ENCODE results near the gene TOR1AIP1.

TOR1AIP1 gene

DNA sequence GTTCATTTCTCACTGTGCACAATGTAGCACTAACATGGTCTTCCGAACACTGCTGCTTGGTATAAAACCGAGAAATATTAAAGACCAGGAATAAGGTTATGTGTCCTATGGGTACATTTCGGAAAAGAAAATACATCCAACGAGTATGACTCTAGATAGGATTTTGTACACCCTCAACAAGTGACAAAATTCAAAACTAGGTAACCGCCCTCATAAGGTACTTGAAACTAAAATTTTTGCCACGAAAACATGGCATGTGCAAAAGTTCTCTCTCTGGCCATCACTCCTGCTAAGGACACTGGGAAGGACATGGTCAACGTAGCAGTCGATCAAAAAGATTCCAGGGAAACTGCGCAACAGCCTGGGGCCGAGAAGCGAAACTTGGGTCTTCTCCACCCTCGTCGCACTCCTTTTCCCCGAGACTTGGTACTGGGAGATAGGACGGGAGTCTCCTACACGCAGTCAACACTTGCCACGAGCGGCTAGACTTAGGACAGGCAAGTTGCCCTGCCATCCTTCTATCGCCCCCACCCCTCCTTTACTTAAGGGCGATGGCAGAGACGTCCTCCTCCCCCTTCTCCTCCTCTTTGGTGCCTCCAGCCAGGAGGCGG, 338 bp upstream of the TOR1AIP1 start:
- no peak for DNase-seq

DNA sequence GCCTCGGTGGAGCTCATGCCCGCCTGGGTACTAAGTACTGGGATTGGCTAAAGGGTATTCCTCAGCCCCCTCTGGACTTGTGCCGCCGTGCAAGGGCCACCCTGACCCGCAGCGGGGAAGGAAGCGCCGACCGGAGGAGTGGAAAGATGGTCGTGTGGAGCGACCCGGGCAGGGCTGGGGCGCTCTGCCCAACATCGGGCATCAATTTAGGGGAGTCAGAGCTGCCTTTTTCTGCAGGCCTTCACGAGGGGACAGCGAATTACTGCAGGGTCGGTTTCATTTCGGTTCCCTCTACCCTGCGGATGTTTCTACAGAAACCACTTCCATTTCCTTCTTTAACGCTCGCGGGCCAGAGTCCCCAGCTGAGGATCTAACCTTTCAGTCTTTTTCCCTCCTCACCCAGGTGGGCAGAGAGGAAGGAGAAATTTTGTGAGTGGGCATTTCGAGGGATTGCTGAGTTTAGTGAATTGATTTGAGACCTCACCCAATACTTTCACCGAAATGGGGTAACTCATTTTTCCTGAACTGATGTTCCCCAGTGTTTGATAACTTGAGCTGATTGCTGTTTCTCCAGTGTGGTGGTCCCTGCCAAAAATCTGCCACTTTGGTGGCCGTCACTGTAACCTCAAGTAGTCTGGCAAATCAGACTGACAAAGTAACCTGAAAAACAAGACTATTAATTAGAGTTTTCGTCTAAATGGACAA, 1.1 kb downstream of the TOR1AIP1 start:
- DNase-seq, result no peak

DNA sequence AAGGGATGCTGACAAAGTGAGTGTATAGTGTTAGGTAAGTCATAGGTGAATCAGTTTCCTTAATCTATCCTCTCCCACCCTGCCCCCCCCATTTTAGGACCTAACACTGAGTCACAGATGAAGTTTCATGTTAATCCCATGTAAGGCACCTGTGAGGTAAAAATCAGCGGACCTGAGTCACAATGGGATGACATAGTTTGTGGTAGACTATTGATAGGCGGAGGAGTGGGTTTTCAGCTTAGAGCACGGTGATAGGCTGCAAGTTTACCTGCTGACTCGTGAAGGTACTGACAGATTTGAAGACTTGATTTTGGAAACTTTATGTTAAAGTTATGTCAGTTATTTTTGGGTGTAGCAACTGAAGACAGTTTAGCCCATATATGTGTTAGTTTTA, 1.7 kb downstream of the TOR1AIP1 start:
- DNase-seq, result peak; percentile 43

DNA sequence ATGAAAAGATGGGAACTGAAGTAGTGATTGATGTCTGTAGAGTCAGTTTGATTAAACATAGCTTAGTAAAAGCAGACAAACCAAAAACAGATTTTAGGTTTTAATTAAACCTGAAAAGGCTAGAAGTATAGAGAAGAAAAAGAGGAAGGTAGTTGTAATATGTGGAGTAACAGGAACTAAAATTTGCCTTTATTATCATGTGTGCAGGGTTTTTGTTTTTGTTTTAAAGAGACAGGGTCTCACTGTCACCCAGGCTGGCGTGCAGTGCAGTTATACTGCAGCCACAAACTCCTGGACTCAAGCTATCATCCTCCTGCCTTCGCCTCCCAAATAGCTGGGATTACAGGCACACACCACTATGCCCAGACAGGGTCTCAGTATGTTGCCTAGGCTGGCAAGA, 6.0 kb downstream of the TOR1AIP1 start:
- DNase-seq, result no peak

DNA sequence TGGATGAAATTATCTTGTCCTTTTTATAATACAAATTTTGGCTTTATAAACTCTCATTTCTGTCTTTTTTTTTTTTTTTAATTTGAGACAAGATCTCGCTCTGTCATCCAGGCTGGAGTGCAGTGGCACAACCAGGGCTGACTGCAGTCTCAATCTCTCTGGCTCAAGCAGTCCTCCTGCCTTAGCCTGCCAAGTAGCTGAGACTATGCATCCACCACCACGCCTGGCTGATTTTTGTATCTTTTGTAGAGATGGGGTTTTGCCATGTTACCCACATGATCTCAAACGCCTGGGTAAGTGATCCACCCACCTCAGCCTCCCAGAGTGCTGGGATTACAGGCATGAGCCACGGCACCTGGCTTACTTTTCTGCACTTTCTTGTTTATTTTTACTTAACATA, 7.5 kb downstream of the TOR1AIP1 start:
- DNase-seq, result no peak

DNA sequence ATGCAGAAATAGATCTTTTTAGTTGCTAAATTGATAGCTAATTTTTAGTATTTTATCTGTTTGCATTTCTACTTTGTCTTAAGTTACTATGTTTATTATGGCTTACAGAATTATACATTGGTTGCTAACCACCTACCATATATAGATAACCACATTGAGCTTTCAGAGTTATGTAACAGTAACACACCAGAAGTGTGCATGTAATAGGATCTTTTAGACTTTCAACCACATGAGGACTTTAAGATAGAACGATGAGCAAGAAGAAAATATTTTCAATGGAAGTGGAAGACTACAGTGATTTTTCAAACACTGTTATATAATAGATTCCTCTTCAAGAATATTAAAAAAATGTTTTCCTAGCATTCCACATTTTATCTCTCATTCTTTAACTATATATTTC, 28.8 kb downstream of the TOR1AIP1 start:
- no peak for DNase-seq

DNA sequence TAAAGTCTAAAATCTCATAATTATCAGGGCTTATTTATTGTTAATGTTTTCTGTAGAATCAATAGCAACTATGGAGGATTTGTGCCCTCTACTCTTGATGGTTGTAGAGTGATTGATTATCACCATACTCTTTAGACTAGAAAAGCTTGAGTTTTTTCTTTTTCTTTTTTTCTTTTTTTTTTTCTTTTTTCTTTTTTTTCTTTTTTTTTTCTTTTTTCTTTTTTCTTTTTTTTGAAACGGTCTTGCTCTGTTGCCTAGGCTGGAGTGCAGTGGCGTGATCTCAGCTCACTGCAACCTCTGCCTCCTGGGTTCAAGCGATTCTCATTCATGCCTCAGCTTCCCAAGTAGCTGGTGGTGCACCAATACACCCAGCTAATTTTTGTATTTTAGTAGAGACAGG, 29.7 kb downstream of the TOR1AIP1 start:
- DNase-seq, result no peak

DNA sequence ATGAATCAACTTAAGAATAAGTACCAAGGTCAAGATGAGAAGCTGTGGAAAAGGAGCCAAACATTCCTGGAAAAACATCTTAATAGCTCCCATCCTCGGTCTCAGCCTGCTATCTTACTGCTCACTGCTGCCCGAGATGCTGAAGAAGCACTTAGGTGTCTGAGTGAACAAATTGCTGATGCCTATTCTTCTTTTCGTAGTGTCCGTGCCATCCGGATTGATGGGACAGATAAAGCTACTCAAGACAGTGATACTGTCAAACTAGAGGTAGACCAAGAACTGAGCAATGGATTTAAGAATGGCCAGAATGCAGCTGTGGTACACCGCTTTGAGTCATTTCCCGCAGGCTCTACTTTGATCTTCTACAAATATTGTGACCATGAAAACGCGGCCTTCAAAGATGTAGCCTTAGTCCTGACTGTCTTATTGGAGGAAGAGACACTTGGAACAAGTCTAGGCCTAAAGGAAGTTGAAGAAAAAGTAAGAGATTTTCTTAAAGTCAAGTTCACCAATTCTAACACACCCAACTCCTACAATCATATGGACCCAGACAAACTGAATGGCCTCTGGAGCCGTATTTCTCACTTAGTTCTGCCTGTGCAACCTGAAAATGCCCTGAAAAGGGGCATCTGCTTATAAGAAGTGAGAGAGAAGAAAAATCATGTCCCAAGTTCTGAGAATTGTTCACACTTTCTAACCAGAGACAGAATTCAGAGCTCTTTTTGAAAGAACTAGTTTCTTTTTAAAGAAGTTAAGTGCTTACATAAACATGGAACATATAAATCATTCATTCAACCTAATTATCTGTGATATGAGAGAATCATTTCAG, 35.7 kb downstream of the TOR1AIP1 start:
- DNase-seq, result no peak

DNA sequence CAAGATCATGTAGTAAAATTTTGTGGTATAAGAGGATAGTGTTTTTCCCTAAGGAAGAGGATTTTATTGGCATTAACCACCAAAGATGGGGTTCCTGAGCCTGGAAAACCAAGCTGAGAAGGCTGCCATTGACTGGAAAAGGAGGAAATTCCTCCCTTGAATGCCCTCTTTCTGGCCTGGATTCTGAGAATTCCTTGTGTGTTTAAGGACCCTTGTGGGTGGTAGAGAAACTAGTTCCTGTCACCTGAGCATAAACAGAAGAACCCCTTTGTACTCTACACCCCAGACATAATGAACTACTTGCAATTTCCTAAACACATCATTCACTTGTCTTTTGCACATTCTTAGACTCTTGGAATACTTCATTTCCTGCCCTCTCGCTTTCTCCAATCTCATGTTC, 39.4 kb downstream of the TOR1AIP1 start:
- DNase-seq, result no peak

DNA sequence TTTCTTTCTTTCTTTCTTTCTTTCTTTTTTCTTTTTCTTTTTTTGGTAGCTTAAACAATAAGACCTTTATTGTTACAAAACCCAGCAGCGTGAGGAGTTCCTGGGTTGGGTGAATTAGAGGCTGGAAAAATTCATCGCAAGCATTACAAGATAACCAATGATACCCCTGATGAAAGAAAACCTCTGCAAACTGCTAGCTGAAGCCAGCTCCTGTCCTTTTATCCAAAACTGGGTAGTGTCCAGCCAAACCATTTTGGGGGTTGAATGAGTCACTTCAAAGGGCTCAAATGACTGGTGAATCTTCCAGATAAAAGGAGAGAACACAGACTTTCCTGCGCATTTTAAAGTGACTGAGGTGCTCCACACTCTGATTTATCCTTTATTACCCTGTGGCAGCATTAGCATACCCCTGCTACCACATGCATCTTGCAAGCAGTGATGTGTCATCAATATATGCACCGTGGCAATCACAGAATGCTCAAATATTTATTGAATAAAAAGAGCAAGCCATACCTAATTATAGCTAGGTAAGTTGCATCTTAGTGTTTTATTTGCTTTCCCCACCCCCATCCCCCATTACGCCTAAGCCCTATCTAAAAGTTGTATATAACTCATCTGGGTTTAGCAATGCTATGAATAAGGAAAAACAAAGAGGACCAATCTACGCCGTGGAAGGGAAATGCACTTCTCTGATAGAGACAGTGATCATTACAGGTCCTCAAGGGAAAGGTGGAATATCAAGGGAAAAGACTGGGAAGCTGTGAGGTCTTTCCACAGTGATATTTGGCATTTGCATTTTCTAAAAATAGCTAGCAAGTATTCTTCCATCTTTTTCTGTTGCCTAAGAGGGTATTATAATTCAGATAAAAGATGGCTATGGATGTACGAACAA, 40.1 kb downstream of the TOR1AIP1 start:
- DNase-seq, result no peak

DNA sequence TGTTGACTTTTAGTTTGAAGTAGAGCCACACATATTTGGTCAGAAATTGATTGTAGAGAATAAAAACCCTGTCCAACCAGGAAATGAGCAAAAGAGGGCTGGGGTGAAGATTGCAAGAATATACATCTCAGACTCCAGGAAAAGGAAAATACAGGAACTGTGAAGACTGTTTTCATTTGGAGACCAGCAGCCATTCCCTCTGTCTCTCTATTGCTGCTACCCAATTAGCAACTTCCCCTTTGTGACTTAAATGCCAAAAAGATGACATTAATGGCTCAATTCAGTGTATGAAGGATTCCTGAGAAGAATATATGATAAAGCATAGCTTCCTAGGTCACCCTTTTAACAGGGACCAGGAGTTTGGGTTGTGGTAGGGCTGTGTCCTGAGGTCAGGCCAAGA, 40.9 kb downstream of the TOR1AIP1 start:
- DNase-seq, result no peak

DNA sequence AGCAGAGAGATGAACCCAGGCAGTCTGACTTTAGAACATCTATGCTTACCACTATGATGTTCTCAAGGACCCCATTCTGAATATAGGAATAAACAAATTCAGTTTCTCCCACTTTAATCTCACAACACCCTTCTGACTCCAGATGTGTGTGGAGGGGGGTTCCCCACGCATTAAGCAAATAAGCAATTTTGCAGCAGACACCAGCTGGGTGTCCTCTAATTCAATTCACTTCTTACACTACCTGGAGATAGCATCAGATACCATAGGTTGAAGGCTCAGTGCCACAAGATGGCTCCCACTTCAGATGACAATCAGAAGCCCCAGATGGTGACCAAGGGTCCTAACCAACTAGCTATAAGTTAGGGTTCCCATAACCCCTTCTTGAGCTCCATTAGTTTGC, 42.2 kb downstream of the TOR1AIP1 start:
- no peak for DNase-seq

DNA sequence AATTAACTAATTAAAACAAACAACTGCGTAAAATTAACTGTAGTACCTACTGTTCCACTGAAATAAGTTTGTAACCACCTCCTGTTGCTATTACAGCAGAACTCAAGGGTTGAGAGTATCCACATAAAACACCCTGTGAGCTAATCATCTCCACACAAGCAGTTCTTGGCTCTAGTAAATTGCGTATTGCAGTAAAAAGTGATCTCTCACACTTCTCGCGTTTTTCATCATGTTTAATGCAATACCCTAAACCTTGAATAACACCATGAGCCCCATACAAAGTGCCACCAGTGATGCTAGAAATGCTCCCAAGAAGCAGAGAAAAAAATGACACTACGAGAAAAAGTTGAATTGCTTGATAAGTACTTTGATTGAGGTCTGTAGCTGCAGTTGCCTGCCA, 43.2 kb downstream of the TOR1AIP1 start:
- DNase-seq, result no peak

DNA sequence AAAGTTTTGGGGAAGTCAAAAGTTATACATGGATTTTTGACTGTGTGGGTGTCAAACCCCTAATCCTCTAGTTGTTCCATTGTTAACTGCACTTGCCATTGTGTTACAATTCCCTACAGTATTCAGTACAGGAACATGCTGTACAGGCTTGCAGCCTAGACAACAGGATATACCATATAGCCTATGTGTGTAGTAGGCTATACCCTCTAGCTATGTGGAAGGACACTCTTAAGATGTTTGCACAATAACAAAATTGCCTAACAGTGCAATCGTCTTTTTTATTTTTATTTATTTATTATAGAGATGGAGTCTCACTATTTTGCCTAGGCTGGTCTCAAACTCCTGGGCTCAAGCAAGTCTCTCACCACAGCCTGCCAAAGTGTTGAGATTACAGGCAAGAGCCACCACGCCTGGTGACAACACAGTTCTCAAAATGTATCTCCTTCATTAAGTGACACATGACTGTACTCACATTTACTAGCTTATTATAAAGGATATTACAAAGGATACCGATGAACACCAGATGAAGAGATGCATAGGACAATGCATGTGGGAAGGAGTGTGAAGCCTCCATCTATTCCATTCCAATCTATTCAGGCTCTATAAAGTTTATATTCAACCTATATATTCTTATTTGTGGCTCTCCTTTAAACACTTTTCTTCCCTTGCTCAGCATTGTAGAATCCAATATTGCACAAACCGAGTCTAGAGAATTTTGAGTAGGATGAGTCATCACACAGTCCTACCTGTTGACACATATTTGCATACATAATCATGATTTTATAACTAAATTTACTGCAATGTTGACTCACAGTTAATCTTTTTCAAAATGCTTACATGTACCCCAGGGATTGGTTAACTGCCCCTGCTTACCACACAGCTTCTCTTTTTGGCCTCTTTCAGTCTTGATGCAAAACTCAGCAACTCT, 44.1 kb downstream of the TOR1AIP1 start:
- DNase-seq, result no peak

DNA sequence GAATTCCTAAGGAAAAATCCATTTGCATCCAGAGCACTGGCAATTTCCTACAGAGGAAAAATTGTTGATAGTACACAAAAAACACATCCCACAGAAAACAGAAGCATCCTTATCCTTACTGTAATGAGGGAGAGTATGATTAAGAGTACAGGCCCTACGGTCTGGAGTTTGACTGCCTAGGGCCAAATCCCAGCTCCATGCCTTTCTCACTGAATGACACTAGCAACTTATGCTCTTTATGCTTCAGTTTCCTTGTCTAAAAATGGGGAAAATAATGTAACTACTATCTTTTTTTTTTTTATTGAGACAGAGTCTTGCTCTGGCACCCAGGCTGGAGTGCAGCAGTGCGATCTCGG, 44.7 kb downstream of the TOR1AIP1 start:
- DNase-seq, result no peak

DNA sequence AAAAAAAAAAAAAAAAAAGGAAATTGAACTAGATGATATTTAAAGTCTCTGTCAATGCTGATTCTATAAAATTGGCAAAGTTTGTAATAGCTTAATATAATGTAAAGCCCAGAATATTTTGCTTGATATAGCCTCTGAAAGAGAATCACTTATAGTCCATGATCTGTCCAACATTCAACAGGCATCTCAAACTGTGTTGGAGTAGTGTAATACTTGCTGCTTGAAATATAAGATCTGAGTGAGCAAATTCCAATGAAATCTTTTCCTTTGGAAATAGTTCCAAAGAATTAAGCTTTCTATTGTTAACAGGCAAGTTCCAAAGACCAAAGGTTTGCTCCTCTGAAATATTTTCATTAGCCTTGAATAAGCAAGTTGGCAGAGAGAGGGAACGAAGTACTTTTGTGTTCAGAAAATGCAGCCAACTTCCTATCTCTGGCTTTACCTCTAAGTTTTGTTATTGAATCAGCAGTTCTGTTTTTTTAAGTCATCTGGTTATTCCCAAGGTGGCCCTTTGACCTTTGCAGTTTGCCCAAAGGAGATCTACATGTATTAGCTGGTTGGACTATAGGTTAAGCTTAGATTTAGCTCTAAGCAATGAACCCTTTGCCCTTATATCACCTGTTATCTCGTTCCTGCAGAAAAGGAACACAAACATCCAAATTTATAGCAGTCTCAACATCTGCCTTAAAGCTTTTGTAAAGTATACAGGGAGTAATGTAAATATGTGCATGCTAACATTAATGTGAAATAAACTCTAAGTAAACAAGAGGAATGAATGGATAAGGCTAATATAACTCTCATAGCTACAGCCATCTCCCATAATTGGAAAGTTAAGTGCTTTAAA, 48.1 kb downstream of the TOR1AIP1 start:
- DNase-seq, result no peak

DNA sequence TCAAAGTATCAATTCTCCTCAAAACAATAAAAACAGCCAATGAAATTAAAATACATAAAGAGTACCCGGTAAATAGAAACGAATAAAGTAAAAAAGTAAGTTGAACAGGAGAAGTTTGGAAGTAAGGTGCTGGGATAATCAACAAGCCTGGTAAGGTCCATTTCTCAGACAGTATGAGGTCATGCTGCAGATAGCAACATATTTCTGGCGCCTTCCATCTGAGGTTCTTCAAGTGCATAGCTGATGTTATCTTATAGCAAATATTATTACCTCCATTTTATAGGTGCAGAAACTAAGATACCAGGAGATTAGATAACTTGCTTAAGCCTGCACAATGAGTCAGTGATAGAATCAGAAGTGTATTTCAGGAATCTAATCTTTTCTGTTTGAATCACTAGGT, 48.8 kb downstream of the TOR1AIP1 start:
- DNase-seq, result no peak

DNA sequence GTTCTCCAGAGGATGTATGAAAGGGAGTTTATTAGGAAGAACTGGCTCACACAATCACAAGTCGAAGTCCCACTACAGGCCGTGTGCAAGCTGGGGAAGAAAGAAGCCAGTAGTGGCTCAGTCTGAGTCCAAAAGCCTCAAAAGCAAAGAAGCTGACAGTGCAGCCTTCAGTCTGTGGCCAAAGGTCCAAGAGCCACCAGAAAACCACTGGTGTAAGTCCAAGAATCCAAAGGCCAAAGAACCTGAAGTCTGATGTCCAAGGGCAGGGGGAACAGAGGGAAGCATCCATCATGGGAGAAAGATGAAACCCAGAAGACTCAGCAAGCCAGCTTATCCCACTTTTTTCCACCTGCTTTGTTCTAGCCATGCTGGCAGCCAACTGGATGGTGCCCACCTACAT, 51.1 kb downstream of the TOR1AIP1 start:
- DNase-seq, result no peak

DNA sequence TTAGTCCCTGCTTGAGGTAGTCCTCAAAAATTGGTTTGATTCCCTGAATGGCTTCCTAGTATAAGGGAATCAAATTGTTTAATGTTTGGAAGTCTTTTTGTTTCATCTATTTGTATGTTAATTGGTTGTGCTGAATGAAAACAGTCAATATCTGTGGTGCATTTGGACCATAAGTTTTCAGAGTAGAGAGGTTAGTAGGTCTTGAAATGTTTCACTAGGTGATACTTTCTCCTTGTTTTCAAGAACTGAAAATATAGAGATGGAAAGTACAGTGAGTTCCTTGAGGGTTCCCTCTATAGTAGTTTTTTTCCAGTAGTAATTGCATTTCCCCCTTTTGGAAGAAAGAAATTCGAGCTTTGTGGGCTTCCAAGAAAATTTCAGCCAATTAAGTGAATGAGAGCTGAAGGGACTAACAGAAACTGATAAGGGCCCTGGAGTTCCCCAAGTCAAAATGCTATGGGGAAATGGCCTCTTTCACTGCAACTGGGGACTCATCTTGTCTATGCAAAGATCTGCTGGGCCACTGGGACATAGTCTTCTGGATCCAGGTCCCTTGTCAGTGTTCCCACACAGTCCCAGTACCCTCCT, 53.9 kb downstream of the TOR1AIP1 start:
- DNase-seq, result no peak

DNA sequence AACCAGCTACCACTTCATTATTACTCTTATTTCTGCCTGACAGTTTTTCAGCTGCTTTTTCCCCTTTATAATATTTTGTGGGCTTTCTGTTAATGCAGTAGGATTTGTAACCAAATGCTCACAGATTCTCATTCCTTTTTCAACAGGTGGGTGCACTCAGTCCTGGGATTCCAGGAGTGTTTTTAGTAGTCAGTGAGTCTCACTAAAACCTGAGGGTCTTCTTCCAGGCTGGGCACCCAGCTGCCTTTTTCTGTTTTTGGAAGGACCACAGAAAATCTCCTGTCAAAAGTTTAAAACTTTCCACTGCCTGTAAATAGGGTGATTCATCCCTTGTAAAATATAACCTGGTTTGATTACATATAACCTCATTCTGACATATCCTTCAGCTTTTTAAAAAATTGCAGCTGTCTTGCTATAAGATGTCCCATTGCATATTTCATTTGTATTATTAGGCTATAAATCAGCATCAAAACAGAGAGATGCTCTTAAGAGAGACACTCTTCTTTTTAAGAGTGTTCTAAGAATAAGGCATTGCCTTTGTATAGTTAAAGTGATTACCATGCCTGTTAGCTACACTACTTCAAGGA, 55.7 kb downstream of the TOR1AIP1 start:
- DNase-seq, result no peak

Measured in activated gamma-delta T cell treated with Interleukin-2 at 50 U/mL for 16 hours (primary cell).